SK-MEL-5 (cell line): ENCODE data around the gene MMP13. TPM values are rescaled to one million over a fixed set of nuclear protein-coding genes. Genes with fewer than 3 reads are reported as not detected.

ENCODE experiments used
- DNase-seq: peaks from one replicate; pipeline ENCODE4 v3.0.0-alpha.2; 2016; ENCODE audit warnings: low read depth, low spot score
- in situ Hi-C: cut with HindIII; loops from 2 replicates; pipeline ENCODE4 v1.10.0; 2016; ENCODE audit warnings: low sequenced_read_pairs, high pct_unique_total_duplicates, low pct_unique_long_range_greater_than_20kb
- total RNA-seq: library from RNA; depleted of rRNA; stranded (reverse); fragments of >200 nt; shearing (Covaris generic); gene quantifications from 2 replicates; pipeline ENCODE4 v1.2.3, GENCODE V29; 2014

Gene MMP13
- total RNA-seq, 1 experiment from 2014 or later = not detected

DNA sequence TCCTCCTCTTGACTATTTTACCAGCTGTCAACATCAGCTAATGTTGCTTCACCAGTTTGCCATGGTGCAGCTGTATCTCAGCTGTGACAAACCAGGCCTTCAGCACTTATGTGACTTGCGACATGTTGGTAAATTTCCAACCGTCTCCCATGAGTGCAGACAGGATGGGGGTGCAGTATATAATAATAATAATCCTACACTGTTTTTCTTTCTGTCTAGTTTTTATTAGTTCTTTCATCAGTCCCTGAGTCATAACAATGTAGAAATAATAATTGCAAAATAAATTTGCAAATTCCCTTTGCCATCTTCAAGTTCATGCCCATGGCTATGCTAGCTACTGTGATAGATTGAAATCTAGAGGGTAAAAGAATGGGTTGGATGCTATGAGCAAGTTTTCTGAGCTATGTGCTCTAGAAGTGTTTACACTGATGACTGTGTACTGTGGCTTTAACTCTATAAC, 4.9 kb downstream of the MMP13 start:
- no peak for DNase-seq
- in situ Hi-C loops = no loop called here

DNA sequence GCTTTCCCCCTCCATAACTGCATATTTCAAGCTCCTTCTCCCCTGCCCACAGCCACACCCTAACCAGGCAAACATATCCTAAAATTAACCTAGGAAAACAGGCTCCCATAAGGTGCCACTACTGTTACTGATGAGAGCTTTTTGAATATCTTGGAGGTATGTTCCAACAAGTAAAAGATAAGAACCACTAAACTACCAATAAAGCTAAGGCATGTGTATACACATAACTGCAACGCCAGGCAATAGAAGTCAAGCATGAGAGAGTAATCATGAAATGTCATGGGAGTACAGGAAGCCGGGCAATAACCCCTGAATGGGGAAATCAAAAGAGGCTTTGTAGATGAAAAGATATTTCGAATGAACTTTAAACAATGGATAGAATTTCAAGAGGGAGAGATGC, 9.3 kb downstream of the MMP13 start:
- in situ Hi-C loops = no loop called here
- peak; percentile 4 for DNase-seq

GRCh38 chr11:102940714-102941588, 14.6 kb downstream of the MMP13 start:
- in situ Hi-C loops = no loop called here
- DNase-seq = peak; percentile 76

GRCh38 chr11:102936864-102937509, 18.5 kb downstream of the MMP13 start:
- in situ Hi-C loops = no loop called here
- DNase-seq = no peak

DNA sequence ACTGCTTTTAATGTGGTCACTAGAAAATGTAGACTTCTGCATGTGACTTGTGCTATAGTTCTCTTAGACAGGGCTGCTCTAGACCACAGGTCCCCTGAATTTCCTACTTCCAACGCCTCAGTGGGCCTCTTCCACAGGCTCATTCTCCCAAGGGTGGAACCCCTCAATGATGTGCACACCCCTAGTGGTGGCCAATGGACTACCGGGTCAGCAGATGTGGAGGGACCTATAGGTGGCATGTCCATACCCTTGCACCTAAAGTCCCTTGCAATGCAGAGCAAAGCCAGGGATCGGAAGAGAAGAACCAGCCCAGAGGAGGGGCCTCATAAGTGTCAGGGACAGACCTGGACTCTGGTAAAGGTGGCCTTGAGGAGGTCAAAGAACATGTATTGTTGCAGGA, 20.0 kb downstream of the MMP13 start:
- in situ Hi-C loops = no loop called here
- no peak for DNase-seq

- DNase-seq = no peak
- in situ Hi-C loops = no loop called here
Measured at GRCh38 chr11:102934735-102935134, 20.8 kb downstream of the MMP13 start.

DNA sequence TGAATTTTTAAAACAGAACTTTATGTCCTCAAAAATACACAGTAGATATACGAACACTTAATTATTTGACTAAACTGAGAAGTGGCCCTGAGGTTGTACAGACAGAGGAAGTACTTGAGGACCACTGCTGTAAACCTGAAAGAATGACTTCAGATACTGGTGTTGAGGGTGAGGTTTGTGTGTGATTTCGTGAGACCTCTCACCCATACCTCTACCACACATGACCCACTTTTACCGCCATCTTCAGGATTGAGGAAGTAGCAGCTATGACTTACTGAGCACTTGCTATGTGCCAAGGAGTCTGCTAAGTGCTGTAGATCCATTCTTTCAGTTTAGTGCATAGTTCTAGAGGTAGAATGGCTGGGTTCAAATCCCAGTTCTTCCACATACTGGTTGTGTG, 21.9 kb downstream of the MMP13 start:
- no peak for DNase-seq

DNA sequence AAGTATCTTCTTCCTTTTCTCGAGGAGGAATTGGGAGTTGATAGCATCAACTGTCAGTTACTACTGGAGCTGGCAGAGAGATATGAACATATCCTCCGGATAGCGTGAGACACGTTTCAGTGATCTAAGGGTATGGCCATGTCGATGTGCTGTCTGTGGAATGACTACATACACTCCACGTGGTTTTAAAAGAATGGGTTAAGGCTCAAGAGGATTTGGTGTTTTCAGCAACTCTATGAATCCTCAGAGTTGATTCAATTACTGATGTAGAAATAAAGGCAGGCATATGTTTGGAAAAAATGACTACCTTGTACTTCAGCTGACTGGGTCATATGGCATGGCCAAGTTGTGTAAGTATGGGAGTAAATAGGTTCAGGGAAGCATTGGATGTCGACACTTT, 22.9 kb downstream of the MMP13 start:
- in situ Hi-C loops = no loop called here
- no peak for DNase-seq

More for the DNA sequence above, 21.9 kb downstream of the MMP13 start:
- in situ Hi-C loops = no loop called here

- in situ Hi-C loops = no loop called here
- no peak for DNase-seq
Measured at GRCh38 chr11:102930451-102930850, 25.1 kb downstream of the MMP13 start.

GRCh38 chr11:102929972-102930371, 25.6 kb downstream of the MMP13 start:
- no peak for DNase-seq
- in situ Hi-C loops = no loop called here

GRCh38 chr11:102929166-102929565, 26.4 kb downstream of the MMP13 start:
- in situ Hi-C loops = no loop called here
- no peak for DNase-seq

DNA sequence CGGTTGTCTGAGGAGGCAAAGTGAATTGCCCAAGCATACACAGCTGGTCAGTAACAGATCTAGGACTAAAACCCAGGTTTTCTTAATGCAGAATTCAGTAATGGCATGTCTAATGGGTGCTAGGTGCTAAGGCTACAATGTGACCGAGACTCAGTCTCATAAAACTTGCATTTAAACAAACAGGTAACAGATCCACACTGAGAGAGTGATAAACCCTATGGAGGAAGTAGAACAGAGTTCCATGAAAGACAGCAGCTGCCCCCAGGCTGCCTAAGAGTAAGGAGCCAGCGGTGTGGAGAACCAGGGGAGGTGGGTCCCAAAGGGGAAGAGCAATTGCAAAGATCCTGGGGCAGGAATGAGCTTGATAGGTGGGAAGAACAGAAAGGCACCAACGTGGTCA, 27.3 kb downstream of the MMP13 start:
- in situ Hi-C loops = no loop called here
- DNase-seq = no peak

GRCh38 chr11:102927624-102927990, 27.9 kb downstream of the MMP13 start:
- in situ Hi-C loops = no loop called here
- DNase-seq = no peak

DNA sequence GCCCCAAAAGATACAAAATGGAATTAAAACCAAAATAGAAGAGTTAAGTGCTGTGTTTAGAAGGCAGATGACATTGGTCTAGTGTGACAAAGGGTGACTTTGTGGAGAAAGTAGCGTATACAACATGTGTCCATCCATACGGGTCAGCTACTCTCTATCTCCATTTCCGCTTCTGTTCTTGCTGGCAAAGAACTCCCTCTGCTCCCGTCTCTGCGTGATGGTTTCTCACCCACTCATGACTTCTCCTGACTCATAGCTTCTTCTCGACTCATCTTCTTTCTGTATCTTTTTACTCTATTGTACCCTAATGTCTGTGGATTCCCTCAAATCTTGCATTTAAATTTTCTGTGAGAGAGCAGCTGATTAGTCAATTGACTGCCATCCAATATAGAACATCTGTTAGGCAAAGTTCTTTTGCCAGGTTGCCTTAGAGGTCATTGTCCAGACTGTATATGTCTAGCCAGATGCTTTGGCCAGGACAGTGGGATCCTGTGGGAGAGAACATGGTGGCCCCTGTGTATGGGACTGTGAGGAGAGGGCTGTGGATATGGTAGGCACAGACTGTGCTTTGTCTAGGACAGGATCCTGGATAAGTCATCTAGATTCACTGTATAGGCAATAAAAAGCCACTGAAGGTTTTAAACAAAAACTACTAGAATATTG, 28.4 kb downstream of the MMP13 start:
- in situ Hi-C loops = no loop called here
- DNase-seq = no peak

GRCh38 chr11:102926517-102926916, 29.0 kb downstream of the MMP13 start:
- DNase-seq = no peak
- in situ Hi-C loops = no loop called here

GRCh38 chr11:102925988-102926387, 29.5 kb downstream of the MMP13 start:
- DNase-seq = no peak
- in situ Hi-C loops = no loop called here

DNA sequence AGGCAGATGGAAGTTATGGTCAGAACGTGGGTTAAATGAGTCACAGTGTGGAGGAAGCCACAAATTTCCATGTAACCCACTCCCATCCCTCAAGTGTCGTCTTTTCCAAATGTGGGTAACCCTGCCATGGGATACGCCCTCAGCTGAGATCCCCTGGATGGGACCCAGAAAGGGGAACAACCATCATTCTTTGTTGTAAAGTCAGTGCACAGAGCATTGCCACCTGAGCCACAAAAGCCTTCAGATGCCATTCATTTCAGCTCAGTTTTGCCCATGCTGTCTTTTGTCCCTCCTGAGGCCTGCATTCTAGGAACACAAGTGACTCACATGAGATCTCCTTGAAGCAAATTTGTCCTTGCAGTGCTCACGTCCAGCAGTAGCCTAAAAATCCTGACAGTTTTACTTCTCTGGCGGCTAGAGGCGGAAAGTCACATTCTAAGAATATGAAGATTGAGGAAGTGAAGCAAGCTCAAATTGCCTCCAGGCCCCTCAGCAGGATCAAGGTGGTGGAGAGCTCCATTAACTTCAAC, 30.6 kb downstream of the MMP13 start:
- in situ Hi-C loops = no loop called here
- no peak for DNase-seq

DNA sequence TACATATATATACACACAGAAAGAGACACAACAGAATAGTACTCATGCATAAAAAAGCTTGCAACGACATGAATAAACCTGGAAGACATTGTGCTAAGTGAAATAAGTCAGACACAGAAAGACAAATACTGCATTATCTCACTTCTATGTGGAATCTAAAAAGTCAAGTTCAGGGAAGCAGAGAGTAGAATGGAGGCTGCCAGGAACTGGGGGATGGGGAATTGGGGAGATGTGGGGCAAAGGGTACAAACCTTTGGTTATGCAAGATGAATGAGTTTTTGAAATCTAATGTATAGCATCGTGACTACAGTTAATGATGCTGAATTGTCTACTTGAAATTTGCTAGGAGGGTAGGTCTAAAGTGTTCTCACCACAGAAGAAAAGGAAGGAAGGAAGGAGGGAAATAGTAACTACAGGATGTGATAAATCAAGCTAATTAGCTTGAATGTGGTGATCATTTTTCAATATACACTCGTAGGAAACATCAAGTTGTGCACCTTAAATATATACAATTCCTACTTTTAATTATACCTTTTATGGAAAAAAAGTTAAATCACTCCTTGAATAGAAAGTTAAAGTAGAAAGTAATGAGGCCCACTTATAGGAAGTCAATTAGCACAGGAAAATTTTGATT, 33.8 kb downstream of the MMP13 start:
- DNase-seq = no peak
- in situ Hi-C loops = no loop called here
